22Rv1 (cell line): ENCODE measurements around the gene IGLL1.
"Not testable (repeated sequence)": the region's sequence is repeated elsewhere in the genome, so short reads cannot be mapped to it uniquely, and the experiment has no call there.

Experiments used
- ZFX ChIP-seq: fragments of 450-650 bp; IDR thresholded peaks from 2 replicates; pipeline ENCODE4 v1.6.1; 2017; ENCODE audit warnings: antibody characterized with exemption, borderline replicate concordance
- TF ChIP-seq, protein P1 (sequence below): fragments of 450-650 bp; IDR thresholded peaks from 2 replicates; pipeline ENCODE4 v1.5.1; 2017; ENCODE audit warnings: mild to moderate bottlenecking

DNA sequence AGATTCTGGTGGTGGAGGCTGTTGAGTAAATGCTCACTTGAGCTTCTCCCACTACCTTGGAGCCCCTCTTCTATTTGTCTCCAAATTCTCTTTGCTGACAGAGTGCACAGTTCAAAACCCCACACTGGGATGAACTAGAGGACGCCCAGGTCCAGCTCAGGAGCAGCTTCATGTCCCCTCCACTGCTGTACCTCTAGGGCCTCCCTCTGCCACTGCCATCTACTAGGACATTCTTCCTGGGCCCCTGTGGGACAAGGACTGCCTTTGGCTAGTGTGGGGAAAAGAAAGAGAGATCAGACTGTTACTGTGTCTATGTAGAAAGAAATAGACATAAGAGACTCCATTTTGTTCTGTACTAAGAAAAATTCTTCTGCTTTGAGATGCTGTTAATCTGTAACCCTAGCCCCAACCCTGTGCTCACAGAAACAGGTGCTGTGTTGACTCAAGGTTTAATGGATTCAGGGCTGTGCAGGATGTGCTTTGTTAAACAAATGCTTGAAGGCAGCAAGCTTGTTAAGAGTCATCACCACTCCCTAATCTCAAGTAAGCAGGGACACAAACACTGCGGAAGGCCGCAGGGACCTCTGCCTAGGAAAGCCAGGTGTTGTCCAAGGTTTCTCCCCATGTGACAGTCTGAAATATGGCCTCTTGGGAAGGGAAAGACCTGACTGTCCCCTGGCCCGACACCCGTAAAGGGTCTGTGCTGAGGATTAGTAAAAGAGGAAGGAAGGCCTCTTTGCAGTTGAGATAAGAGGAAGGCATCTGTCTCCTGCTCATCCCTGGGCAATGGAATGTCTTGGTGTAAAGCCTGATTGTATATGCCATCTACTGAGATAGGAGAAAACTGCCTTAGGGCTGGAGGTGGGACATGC, 44.1 kb downstream of the IGLL1 start:
- TF ChIP-seq, protein P1, sequence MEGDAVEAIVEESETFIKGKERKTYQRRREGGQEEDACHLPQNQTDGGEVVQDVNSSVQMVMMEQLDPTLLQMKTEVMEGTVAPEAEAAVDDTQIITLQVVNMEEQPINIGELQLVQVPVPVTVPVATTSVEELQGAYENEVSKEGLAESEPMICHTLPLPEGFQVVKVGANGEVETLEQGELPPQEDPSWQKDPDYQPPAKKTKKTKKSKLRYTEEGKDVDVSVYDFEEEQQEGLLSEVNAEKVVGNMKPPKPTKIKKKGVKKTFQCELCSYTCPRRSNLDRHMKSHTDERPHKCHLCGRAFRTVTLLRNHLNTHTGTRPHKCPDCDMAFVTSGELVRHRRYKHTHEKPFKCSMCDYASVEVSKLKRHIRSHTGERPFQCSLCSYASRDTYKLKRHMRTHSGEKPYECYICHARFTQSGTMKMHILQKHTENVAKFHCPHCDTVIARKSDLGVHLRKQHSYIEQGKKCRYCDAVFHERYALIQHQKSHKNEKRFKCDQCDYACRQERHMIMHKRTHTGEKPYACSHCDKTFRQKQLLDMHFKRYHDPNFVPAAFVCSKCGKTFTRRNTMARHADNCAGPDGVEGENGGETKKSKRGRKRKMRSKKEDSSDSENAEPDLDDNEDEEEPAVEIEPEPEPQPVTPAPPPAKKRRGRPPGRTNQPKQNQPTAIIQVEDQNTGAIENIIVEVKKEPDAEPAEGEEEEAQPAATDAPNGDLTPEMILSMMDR: not testable (repeated sequence)
- TF ChIP-seq ZFX: not testable (repeated sequence)
